GM21515 (cell line): ENCODE data around the gene CEACAM16.

Source experiments
- ATAC-seq: cut with Tn5 transposase; IDR thresholded peaks from one replicate; pipeline ENCODE4 v1.9.1; 2021; ENCODE audit not compliant: unreplicated experiment

Gene CEACAM16

GRCh38 chr19:44757735-44758505, 59.0 kb downstream of the CEACAM16 start:
- ATAC-seq = no peak

DNA sequence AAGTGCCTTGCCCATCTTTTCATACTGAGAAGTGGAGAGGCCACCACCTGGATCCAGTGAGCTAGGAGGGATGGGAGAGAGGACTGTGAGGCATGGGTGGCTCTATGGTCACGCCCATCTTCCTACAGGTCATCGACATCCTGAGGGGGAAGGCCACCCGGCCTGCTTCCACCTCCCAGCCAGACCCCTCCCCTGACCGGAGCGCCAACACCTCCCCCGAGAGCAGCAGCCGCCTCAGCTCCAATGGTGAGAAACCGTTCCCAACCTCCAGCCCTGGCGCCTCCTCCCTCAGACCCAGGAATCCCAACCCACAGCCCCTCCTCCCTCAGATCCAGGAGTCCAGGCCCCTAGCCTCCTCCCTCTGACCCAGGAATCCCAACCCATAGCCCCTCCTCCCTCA, 59.6 kb downstream of the CEACAM16 start:
- ATAC-seq = no peak

- ATAC-seq = no peak
These were observed 60.3 kb downstream of the CEACAM16 start for GRCh38 chr19:44759083-44759804.
